Retina (tissue), 1 donor: ENCODE data around the gene UCN3.

Source experiments
- DNase-seq: peaks from one replicate; pipeline ENCODE4 v3.0.0-alpha.2; 2016

Gene UCN3

DNA sequence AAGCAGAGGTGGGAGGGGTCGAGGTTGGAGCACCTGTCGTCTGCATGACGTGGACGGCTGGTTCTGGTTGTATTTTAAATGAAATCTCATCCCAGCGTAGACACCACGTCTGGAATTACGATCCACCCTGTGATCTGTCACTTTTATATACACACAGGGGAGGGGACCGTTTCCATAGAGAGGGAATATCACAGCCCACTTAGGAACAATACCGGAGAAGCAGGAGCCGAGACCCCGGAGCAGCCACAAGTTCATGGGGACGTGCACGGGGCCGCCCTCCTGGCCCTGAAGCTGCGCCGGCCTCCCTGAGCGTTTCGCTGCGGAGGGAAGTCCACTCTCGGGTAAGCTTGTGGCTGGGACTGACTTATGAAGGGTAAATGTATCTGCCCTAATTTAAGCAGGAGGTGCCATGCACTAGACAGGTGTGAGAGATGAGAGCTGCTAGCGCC lies at the start of gene UCN3:
UCN3 (plus strand) TSS at position 77 of the 449 bp plus-strand sequence. CDS start 8,755 bp downstream, outside the sequence.
- no peak for DNase-seq

DNA sequence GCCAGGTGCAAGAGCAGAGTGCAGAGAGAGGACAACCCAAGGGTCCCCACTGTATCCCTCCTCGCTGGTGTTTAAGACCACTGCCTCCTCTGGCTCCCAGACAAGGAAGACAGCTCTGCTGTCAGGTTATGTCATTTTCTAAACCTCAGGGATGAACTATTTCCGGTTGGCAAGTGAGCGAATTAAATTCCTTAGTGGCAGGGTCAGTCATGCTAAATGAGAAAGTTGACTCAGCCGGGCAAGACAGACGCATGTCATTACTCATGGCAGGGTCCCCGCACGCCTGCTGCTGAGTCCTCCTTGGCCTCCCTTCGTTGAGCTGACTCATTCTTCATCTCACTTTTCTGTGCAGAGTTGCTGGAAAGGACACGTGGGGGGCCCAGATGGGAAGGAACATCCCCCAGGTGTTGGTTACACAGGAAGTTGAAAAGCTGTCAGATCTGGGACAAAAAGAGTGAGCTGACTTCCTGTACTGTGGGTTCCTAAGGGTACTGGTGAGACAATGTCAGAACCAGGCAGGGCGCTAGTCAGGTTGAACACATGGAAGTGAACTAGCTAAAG lies 47.1 kb upstream of the UCN3 start:
- no peak for DNase-seq

- DNase-seq, result no peak
Observed at GRCh38 chr10:5318148-5318547, 46.6 kb upstream of the UCN3 start.

DNA sequence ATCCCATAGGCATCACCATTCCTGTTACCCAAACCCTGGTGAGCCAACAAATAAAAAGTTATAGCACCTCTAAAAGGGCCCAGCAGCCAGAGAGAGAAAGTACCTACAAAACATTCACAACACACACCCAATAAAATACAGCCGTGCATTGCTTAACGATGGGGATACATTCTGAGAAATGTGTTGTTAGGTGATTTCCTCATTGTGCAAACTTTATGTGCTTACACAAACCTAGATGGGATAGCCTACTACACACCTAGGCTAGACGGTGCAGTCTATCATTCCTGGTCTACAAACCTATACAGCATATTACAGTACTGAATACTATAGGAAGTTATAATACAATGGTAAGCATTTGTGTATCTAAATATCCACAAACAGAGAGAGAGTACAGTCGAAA lies 44.9 kb upstream of the UCN3 start:
- no peak for DNase-seq

GRCh38 chr10:5321273-5321672 lies 43.5 kb upstream of the UCN3 start:
- DNase-seq, result no peak

DNA sequence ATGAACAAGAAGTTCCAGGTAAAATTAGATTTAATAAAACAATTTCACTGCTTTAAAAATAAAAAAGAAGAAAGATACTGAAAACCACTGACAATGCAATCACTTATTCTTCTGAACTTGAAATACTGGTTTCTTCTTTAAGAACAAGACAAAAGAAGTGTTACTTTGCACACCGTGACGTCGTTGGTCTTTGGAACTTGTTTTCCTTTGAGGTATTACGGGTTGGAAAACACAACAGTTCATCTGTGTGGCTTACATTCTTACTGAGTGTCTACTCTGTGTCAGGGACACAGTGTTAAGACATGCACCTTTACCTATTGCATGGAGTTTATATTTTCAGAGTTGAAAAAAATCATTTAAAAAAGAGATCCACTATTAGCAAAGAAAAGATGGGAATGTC lies 41.3 kb upstream of the UCN3 start:
- DNase-seq, result no peak

DNA sequence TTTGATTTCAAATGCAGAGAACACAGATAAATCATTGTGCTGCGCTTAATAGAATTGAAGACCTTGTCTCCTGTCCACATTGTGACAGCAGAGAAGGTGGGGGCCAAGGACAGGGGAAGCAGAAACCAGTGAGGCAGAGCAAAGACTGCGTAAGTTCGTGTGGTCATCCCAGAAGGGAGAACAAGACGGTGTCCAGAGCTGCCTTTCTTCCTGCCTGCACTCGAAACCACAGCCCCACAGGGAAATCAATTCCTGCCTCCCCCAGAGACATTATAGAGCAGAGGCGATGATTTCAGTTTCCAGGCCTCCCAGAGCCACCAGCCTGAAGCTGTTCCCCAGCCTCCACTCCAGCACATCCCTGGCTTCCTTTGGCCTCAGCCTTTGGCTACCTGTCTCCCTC lies 39.7 kb upstream of the UCN3 start:
- no peak for DNase-seq

- no peak for DNase-seq
Observed at GRCh38 chr10:5334196-5334880, 30.4 kb upstream of the UCN3 start.

GRCh38 chr10:5338010-5338409 lies 26.8 kb upstream of the UCN3 start:
- DNase-seq, result no peak

- no peak for DNase-seq
Observed at GRCh38 chr10:5343092-5343491, 21.7 kb upstream of the UCN3 start.

GRCh38 chr10:5343561-5343960 lies 21.2 kb upstream of the UCN3 start:
- DNase-seq, result no peak

DNA sequence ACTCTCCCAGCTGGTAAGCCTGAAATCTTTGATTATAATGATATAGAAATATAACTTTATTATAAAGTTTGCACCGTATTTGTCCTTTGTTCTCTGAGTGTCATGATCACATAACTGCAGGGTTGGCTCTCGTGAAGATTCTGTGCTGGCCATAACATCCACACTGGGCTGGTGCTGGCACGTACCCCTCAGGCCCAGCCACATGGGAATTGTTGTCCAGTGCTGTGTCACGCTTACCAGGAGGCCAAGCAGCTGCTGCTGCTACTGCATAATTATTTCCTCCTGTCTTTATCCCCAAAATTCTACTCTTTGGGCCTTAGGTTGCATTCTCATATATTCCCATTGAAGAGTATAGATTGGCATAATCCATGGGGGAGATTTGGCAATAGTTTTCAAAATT lies 20.8 kb upstream of the UCN3 start:
- no peak for DNase-seq

GRCh38 chr10:5344746-5345145 lies 20.0 kb upstream of the UCN3 start:
- DNase-seq, result no peak

GRCh38 chr10:5346881-5347280 lies 17.9 kb upstream of the UCN3 start:
- DNase-seq, result no peak

- DNase-seq, result no peak
Observed at GRCh38 chr10:5349362-5349761, 15.4 kb upstream of the UCN3 start.

DNA sequence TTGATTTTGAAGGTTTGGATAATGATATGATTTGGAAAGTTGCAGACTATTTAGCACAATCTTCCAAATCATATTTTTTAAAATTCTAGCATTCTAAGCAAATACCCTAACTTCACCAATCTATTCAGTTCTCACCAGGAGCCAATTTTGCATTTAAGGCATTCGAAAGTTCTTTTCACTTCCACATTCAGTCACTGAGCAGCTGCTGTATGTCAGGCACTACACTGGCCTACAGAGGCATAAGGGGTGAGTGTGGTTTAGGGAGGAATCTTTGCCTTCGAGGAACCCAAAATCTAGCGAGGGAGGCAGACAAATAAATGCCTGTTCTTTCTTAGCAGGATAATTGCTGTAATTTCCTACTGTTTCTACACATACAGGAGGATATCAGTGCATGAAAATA lies 10.7 kb upstream of the UCN3 start:
- no peak for DNase-seq

DNA sequence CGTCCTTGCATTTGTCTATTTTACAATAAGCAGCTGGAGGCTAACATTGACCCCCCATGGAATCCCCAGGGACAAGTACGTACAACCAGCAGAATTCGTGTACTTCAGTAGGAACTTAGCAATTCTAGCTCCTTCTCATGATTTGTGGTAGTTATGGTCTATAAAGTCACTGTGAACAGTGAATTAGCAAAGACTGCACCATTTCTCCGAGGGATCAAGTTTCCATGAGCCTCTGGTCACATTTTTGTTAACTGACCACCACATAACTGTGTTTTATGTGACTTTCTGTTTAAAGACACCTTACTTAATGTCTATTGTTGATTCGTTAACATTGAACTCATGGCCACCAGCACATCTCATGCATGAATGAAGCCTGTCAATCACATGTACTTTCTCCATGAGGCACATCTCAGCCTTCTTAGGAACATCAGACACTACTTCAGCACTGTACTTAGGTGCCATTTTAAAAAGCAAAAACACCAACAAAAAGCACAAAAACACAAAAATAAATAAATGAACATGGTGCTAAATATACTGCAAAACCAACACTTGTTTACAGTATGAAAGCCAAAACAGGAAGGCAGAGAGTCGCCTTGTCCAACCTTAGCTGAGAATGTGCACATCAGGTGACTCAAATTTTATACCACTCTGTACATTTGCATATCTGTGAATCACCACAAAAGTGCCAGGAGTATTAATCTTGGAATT lies 9.0 kb upstream of the UCN3 start:
- no peak for DNase-seq

- no peak for DNase-seq
Observed at GRCh38 chr10:5356302-5356763, 8.4 kb upstream of the UCN3 start.

DNA sequence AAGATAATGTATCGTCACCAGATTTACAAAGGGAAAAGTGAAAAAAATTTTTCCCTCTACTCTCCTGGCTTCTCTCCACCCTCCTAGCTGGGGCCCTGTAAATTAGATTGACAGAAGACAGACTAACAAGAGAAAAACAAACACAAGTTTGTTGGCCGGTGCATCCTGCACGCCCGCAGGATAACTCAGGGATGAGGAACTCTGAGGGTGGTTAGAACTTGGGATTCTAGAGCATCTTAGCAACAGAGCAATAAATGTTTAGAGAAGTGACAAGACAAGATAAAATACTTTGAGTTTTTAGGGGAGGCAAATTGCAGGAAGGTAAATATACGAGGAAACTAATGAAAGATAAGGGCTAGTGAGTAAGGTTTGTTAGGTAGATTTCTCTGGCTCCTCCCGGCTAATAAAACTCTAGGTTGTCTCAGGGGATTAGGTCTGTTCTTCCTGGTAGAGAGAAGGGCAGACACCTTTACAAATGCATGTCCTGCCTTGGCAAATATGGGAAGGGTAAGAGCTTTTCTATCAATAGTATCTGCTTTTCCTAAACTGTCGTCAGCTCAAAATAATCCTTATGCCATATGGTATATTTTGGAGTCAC lies 4.3 kb upstream of the UCN3 start:
- no peak for DNase-seq

GRCh38 chr10:5361966-5362365 lies 2.8 kb upstream of the UCN3 start:
- DNase-seq, result no peak

DNA sequence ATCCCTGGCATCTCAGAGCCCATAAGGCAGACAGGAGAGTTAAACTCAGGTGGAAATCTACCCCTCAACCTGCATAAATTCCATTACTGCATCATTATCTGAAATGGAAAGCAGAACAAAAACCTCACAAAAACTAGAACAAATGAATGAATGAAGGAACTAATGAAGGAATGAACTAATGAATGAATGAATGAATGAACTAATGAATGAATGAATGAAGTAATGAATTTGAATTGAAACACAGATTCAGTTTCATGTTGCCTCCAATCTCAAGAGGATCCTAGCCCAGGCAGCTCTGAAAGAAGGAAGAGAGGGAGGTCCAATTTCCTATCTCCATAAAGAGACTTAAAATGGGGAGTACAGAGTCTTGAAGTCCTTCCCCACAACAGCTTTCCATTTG lies 1.9 kb upstream of the UCN3 start:
- DNase-seq, result no peak

DNA sequence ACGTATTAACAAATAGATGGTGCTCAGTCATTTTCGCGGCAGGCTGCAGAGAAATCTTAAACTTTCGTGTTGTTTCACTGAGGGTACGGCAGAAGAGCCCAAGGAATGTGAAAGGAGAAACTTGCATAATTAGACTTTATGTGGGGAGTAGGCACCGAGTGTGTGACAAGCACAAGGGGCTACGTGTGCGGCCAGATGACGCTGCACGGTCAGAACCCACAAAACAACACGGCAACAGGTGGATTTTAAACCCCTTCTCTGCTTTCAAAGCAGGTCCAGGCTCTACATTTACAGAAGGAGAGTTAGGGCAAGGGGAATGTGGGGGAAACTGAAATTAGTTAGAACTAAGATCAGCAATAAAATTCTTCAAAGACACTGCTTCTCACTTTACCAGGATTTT lies 392 bp upstream of the UCN3 start:
- DNase-seq, result no peak

DNA sequence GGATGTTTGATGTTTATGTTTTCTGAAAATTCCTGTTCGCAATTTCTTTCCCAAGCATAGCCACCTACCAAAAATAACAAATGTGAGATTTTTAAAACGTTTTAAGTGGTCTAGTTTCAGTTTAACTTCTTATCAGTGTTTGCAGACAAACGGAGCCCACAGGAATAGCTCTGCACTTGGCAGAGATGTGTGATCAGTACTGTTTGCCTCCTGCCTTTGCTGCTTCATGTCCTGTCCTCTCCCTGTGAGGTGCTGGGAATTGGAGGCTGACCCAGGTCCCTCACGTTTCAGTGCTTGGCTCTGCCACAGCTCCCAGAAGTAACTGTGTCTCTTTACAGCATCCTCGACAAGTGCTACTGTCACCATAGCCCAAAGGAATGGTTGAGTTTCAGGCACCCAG lies 1.2 kb downstream of the UCN3 start:
- DNase-seq, result no peak
